Measurements from ENCODE around the gene CDS2.

CDS2 gene

DNA sequence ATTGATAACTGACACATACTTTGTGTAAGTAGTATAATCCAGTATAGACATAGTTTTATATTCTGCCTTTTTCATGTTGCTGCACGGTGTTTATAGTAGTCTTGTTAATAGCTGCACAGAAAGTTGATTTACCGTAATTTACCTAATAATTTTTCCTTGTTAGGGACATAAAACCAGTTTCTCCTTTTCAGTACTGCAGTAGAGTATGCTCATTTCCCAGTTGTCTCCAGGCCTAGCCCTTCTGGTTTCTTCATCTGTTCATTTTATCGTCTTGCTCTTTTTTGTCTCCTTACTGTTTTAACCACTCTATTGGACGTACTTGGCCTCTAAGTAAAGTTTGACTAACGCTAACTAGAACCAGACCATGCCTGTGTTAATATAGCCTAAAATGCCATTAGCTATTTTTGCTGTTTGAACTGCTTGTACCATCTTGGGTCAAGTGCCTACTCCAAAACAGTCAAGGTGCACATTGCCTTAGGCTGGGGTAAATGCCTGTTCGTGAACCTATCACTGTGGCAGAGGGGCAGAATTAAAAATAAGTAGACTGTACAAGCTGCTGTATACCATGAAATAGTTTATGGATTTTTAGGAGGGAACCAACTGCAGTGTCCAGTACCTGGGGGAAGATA is 34.8 kb downstream of the CDS2 start:
- Histone ChIP-seq H3K18ac (ENCODE audit: low read depth in 1 of 2, low read length in 2 of 2) (no peak overlapping the region), H3K79me1 (replicated peaks; ENCODE audit: low read length, poor library complexity, severe bottlenecking) (peaks cover 53% of the 10 kb centered on the region), H3K36me3 (ENCODE audit: control insufficient read depth in 1 of 2, insufficient read depth in 2 of 2, low read depth in 1 of 2, low read length in 2 of 2) (no peaks in the 10 kb centered on the region), H2AFZ (ENCODE audit: low read depth, low read length) (no peak overlapping the region), H3K9me3 (ENCODE audit: control insufficient read depth, low read length) (no peaks in the 10 kb centered on the region), H2BK15ac (ENCODE audit: low read depth, poor library complexity, severe bottlenecking) (no peak overlapping the region), H3K27ac (ENCODE audit: low read length, poor library complexity, severe bottlenecking) (no peak overlapping the region), H3K4me1 (ENCODE audit: control insufficient read depth, insufficient read depth, low read depth, low read length) (peaks cover 2% of the 10 kb centered on the region), H3K9ac (ENCODE audit: low read length) (no peak overlapping the region), H3K14ac (ENCODE audit: low read length in 2 of 2) (no peak overlapping the region), H2BK5ac (ENCODE audit: low read depth, low read length, poor library complexity, severe bottlenecking) (no peak overlapping the region), H3K4me3 (ENCODE audit: insufficient read depth in 1 of 2, low read depth in 1 of 2, low read length in 2 of 2) (no peak overlapping the region), H3K4me2 (ENCODE audit: low read length, poor library complexity, severe bottlenecking) (no peak overlapping the region), H4K8ac (ENCODE audit: low read length) (no peak overlapping the region), H2BK120ac (ENCODE audit: low read depth, low read length) (no peak overlapping the region), H3K23ac (ENCODE audit: low read length in 2 of 2) (no peak overlapping the region), H3K27me3 (ENCODE audit: control insufficient read depth in 1 of 2, insufficient read depth in 1 of 2, low read length in 2 of 2) (no peaks in the 10 kb centered on the region), H3K4ac (ENCODE audit: low read depth in 1 of 2, low read length in 2 of 2) (no peak overlapping the region), H2BK12ac (ENCODE audit: low read length in 2 of 2) (no peak overlapping the region), H2AK5ac (ENCODE audit: low read length, severe bottlenecking) (no peak overlapping the region), H4K91ac (ENCODE audit: low read length) (no peak overlapping the region)
- 92% methylated on average over 5 of the region's 6 CpGs for WGBS
- no peak for DNase-seq

DNA sequence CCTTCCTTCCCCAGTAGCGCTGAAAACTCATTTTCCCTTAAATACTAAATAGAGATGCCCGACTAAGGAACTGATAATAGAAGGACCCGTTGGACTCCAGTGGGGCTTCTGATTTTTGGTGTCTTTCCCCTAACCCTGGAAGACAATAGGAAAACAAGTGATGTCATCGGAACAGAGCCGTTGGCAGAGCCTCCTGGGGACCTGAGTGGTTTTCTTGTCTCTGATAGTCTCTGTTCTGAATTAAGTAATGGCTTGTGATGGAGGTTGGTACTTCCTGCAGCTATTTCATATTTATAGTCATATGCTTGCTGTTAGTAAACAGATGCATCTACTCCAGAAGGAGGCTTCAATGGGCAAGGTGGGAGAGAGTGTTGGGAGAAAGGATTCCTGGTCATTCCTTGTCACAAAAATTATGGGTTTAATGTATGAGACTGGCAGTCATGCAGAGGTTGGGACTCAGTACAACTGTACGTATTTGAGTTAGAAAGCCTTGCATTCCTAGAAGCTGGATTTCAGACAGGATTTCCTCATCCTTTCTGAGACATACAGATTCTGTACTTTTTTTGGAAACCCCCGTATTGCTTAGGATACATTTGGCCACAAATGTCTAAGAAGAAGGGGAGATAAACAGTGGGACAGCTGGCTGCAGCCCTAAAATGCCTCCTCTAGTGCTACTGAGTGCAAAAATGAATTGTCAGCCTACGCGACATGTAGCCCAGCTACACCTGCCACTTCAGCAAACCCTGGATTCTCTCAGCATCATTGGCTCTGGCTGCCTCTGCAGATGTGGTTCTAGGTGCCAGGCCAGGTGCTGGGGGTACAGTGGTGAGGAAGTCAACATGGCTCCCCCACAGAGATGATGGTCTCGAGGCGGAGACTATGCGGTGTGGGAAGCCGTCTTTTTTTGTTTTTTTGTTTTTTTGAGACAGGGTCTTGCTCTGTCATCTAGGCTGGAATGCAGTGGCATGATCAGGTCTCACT is 38.1 kb downstream of the CDS2 start:
- H3K23ac ChIP-seq (ENCODE audit: low read length in 2 of 2), result peak overlapping the region in 1 of 2 experiments; percentile 56
- peaks cover 52% of the 10 kb centered on the region for H3K79me1 ChIP-seq (replicated peaks; ENCODE audit: low read length, poor library complexity, severe bottlenecking)
- no peaks in the 10 kb centered on the region for H3K27me3 ChIP-seq (ENCODE audit: control insufficient read depth in 1 of 2, insufficient read depth in 1 of 2, low read length in 2 of 2)
- H3K4me2 ChIP-seq (ENCODE audit: low read length, poor library complexity, severe bottlenecking), result no peak overlapping the region
- H4K8ac ChIP-seq (ENCODE audit: low read length), result no peak overlapping the region
- no peak overlapping the region for H2BK15ac ChIP-seq (ENCODE audit: low read depth, poor library complexity, severe bottlenecking)
- H2AK5ac ChIP-seq (ENCODE audit: low read length, severe bottlenecking), result no peak overlapping the region
- no peak overlapping the region for H4K91ac ChIP-seq (ENCODE audit: low read length)
- no peak overlapping the region for H3K18ac ChIP-seq (ENCODE audit: low read depth in 1 of 2, low read length in 2 of 2)
- H2BK12ac ChIP-seq (ENCODE audit: low read length in 2 of 2), result no peak overlapping the region
- H3K9ac ChIP-seq (ENCODE audit: low read length), result no peak overlapping the region
- H3K9me3 ChIP-seq (ENCODE audit: control insufficient read depth, low read length), result no peaks in the 10 kb centered on the region
- no peak overlapping the region for H3K27ac ChIP-seq (ENCODE audit: low read length, poor library complexity, severe bottlenecking)
- H2BK120ac ChIP-seq (ENCODE audit: low read depth, low read length), result no peak overlapping the region
- no peak overlapping the region for H2BK5ac ChIP-seq (ENCODE audit: low read depth, low read length, poor library complexity, severe bottlenecking)
- DNase-seq, result no peak
- 92% methylated on average over 12 of the region's 13 CpGs for WGBS
- H3K4ac ChIP-seq (ENCODE audit: low read depth in 1 of 2, low read length in 2 of 2), result no peak overlapping the region
- no peak overlapping the region for H2AFZ ChIP-seq (ENCODE audit: low read depth, low read length)
- H3K4me1 ChIP-seq (ENCODE audit: control insufficient read depth, insufficient read depth, low read depth, low read length), result peaks cover 14% of the 10 kb centered on the region
- H3K4me3 ChIP-seq (ENCODE audit: insufficient read depth in 1 of 2, low read depth in 1 of 2, low read length in 2 of 2), result no peak overlapping the region
- no peak overlapping the region for H3K14ac ChIP-seq (ENCODE audit: low read length in 2 of 2)
- peaks cover 0 to 2% of the 10 kb centered on the region in 2 experiments for H3K36me3 ChIP-seq (ENCODE audit: control insufficient read depth in 1 of 2, insufficient read depth in 2 of 2, low read depth in 1 of 2, low read length in 2 of 2)

DNA sequence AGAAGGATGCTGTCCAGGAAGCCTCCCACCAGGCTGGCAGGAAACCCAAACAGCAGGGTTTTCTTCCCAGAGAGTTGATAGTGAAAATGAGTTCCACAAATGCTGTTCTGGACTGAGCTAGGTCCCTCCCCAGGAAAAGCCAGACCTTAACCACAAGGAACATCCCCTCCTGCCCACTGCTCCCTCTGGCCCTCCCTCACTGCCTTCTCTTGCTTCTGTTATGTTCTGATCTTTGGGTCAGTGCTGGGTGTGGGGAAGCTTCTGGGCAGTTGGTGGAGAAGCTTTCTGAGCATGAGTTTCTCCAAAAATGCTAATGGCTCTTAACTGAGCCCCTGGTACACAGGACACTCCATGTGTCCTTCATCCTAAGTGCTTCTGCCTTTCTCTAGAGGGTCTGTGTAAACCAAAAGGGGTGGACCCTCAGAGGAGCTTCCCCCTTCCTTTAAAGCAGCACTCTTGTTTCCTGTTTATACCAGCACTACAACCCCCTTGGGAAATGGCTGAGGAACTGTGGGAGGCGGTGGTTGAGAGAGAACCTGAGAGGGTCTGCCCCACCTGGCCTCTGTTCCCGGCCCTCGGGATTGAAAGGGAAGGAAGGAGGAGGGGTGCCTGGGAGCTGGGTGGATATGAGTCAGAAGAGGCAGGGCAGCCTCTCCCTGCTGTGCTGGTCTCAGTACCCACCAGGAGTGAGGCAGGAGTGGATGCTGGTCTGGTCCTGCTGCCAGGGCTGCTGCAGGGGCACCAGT is 42.0 kb downstream of the CDS2 start:
- Histone ChIP-seq H3K14ac (ENCODE audit: low read length in 2 of 2) (peak overlapping the region in 1 of 2 experiments; percentile 64), H2BK120ac (ENCODE audit: low read depth, low read length) (no peak overlapping the region), H3K36me3 (ENCODE audit: control insufficient read depth in 1 of 2, insufficient read depth in 2 of 2, low read depth in 1 of 2, low read length in 2 of 2) (peaks cover 9 to 21% of the 10 kb centered on the region in 2 experiments), H4K91ac (ENCODE audit: low read length) (peak overlapping the region; percentile 24), H4K8ac (ENCODE audit: low read length) (peak overlapping the region; percentile 45), H2AK5ac (ENCODE audit: low read length, severe bottlenecking) (no peak overlapping the region), H3K27ac (ENCODE audit: low read length, poor library complexity, severe bottlenecking) (peak overlapping the region; percentile 0), H3K9me3 (ENCODE audit: control insufficient read depth, low read length) (no peaks in the 10 kb centered on the region), H3K4me1 (ENCODE audit: control insufficient read depth, insufficient read depth, low read depth, low read length) (peaks cover 25% of the 10 kb centered on the region), H3K4me3 (ENCODE audit: insufficient read depth in 1 of 2, low read depth in 1 of 2, low read length in 2 of 2) (no peak overlapping the region), H3K18ac (ENCODE audit: low read depth in 1 of 2, low read length in 2 of 2) (peak overlapping the region; percentile 61 to 88), H2AFZ (ENCODE audit: low read depth, low read length) (no peak overlapping the region), H2BK15ac (ENCODE audit: low read depth, poor library complexity, severe bottlenecking) (peak overlapping the region; percentile 3), H3K4me2 (ENCODE audit: low read length, poor library complexity, severe bottlenecking) (no peak overlapping the region), H3K9ac (ENCODE audit: low read length) (peak overlapping the region; percentile 23), H3K4ac (ENCODE audit: low read depth in 1 of 2, low read length in 2 of 2) (peak overlapping the region; percentile 47 to 57), H3K23ac (ENCODE audit: low read length in 2 of 2) (no peak overlapping the region), H3K27me3 (ENCODE audit: control insufficient read depth in 1 of 2, insufficient read depth in 1 of 2, low read length in 2 of 2) (no peaks in the 10 kb centered on the region), H2BK12ac (ENCODE audit: low read length in 2 of 2) (peak overlapping the region; percentile 41 to 51), H2BK5ac (ENCODE audit: low read depth, low read length, poor library complexity, severe bottlenecking) (no peak overlapping the region), H3K79me1 (replicated peaks; ENCODE audit: low read length, poor library complexity, severe bottlenecking) (peaks cover 68% of the 10 kb centered on the region)
- WGBS, result 2% methylated on average over 3 of the region's 3 CpGs
- DNase-seq, result peak; percentile 69

All from mesenchymal stem cell (in vitro differentiated cells and primary cell).